Measurements from ENCODE around the gene ADRB2.

The ADRB2 gene

DNA sequence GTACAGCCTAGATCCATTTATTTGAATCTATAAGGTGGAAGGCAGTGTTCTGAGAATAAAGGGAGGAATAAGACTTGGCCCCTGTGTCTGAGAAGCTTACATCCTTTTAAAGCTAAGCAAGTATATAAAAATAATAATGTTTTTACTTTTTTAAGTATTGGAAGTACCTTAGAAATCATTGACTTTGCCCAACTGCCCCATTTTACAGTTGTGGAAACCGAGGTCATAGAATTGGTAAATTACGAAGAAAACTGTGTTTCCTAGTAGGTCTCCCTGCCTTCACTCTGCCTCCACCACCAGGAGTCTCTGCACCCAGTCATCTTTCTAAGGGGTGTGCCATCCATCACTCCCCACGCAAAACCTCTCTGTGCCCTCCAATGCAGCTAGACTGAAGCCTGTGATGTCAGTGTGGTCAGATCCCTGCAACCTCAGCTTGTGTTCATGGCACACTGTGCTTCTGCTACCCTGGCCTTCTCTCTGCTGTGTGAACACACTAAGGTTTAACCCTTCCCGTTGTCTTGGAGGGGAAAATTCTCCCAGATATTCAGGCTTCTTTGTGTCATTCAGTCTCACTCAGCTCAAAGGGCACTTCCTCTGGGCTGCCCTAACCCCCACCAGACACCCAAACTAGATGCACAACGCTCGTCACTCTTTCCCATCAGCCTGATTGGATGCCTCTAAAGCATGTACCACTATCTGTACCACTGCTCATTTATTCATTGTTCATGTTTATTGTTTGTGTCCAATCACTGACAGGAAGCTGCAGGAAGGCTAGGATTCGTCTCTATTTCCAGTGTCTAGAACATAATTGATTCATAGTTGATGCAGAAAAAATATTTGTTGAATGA lies 18.2 kb downstream of the ADRB2 start:
- H3K27ac ChIP-seq = peak overlapping the region; percentile 90
- TF ChIP-seq, protein P1, sequence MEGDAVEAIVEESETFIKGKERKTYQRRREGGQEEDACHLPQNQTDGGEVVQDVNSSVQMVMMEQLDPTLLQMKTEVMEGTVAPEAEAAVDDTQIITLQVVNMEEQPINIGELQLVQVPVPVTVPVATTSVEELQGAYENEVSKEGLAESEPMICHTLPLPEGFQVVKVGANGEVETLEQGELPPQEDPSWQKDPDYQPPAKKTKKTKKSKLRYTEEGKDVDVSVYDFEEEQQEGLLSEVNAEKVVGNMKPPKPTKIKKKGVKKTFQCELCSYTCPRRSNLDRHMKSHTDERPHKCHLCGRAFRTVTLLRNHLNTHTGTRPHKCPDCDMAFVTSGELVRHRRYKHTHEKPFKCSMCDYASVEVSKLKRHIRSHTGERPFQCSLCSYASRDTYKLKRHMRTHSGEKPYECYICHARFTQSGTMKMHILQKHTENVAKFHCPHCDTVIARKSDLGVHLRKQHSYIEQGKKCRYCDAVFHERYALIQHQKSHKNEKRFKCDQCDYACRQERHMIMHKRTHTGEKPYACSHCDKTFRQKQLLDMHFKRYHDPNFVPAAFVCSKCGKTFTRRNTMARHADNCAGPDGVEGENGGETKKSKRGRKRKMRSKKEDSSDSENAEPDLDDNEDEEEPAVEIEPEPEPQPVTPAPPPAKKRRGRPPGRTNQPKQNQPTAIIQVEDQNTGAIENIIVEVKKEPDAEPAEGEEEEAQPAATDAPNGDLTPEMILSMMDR (IDR thresholded peaks at IDR 0.05) = no peak
- TF ChIP-seq ZFX (IDR thresholded peaks at IDR 0.05; ENCODE audit: borderline replicate concordance) = no peak

- TF ChIP-seq ZFX (IDR thresholded peaks at IDR 0.05; ENCODE audit: borderline replicate concordance) = no peak
- TF ChIP-seq, protein P1 (IDR thresholded peaks at IDR 0.05) = no peak
- H3K27ac ChIP-seq = no peak overlapping the region
Observed at GRCh38 chr5:148846930-148847329, 20.5 kb downstream of the ADRB2 start.

GRCh38 chr5:148847456-148847855 lies 21.0 kb downstream of the ADRB2 start:
- H3K27ac ChIP-seq = no peak overlapping the region
- no peak for TF ChIP-seq ZFX (IDR thresholded peaks at IDR 0.05; ENCODE audit: borderline replicate concordance)
- TF ChIP-seq, protein P1 (IDR thresholded peaks at IDR 0.05) = no peak

- H3K27ac ChIP-seq = peak overlapping the region; percentile 90
- TF ChIP-seq ZFX (IDR thresholded peaks at IDR 0.05; ENCODE audit: borderline replicate concordance) = no peak
- TF ChIP-seq, protein P1 (IDR thresholded peaks at IDR 0.05) = no peak
Observed at GRCh38 chr5:148848393-148849031, 22.1 kb downstream of the ADRB2 start.

- peak overlapping the region; percentile 90 for H3K27ac ChIP-seq
- TF ChIP-seq ZFX (IDR thresholded peaks at IDR 0.05; ENCODE audit: borderline replicate concordance) = no peak
- TF ChIP-seq, protein P1 (IDR thresholded peaks at IDR 0.05) = no peak
Observed at GRCh38 chr5:148849461-148849860, 23.1 kb downstream of the ADRB2 start.

DNA sequence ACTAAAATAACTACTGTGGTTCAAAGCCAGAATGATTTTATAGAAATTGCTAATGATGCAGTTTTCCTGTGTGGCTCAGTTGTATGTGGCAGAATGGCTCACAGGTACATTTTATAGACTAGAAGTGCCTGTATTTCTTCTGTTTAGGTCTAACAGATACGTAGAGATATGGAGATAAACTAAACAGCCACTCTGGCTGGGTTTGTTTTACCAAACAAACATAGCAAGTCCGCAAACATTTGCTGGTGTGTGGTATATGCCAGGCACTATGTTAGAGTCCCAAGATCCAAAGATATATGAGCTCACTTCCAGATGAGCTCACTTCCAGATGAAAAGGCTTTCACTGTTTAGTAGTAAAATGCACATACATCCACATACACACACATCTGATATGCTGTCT lies 24.4 kb downstream of the ADRB2 start:
- peak overlapping the region; percentile 90 for H3K27ac ChIP-seq
- TF ChIP-seq, protein P1 (IDR thresholded peaks at IDR 0.05) = no peak
- TF ChIP-seq ZFX (IDR thresholded peaks at IDR 0.05; ENCODE audit: borderline replicate concordance) = no peak

DNA sequence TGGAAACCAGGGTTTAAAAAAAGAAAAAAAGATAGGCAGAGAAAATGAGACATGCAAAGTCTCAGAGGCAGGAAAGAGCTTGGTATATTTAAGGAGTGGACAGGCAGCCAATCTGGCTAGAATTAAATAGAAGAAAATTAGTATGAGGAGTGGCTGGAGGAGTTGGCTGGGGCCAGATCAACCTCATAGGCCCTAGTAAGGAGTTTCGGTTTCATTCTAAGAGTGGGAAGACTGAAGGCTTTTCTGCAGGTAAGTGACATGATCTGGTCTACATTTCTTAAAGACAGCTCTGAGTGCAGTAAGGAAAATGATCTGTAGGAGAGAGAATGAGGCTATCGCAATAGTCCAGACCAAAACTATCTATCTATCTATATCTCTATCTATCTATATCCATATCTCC lies 27.5 kb downstream of the ADRB2 start:
- no peak overlapping the region for H3K27ac ChIP-seq
- TF ChIP-seq, protein P1 (IDR thresholded peaks at IDR 0.05) = no peak
- no peak for TF ChIP-seq ZFX (IDR thresholded peaks at IDR 0.05; ENCODE audit: borderline replicate concordance)

Measured in 22Rv1 (cell line).